Duodenal mucosa (tissue), 2 donors: Measurements from ENCODE around the gene FCRL2.

ENCODE experiments used
- H3K27ac ChIP-seq: one replicate; pipeline ENCODE4 v1.7.0; 2013; ENCODE audit warnings: low read depth, low read length
- H3K27me3 ChIP-seq, 2 donors: one replicate each; pipeline ENCODE4 v1.7.0; 2013; ENCODE audit warnings: low read length in 2 of 2, control low read depth in 1 of 2; ENCODE audit not compliant: insufficient read depth in 2 of 2, control insufficient read depth in 1 of 2
- H3K36me3 ChIP-seq, 2 donors: one replicate each; pipeline ENCODE4 v1.7.0; 2013; ENCODE audit warnings: low read length in 2 of 2, control low read depth in 1 of 2; ENCODE audit not compliant: insufficient read depth in 2 of 2, control insufficient read depth in 1 of 2
- H3K4me1 ChIP-seq, 2 donors: one replicate each; pipeline ENCODE4 v1.7.0; 2013; ENCODE audit warnings: low read length in 2 of 2, control low read depth in 1 of 2; ENCODE audit not compliant: insufficient read depth in 2 of 2, control insufficient read depth in 1 of 2
- H3K4me3 ChIP-seq, 2 donors: one replicate each; pipeline ENCODE4 v1.7.0; 2013; ENCODE audit warnings: low read length in 2 of 2, low read depth in 1 of 2
- H3K9ac ChIP-seq, 2 donors: one replicate each; pipeline ENCODE4 v1.7.0; 2013; ENCODE audit warnings: low read length in 2 of 2, low read depth in 1 of 2
- H3K9me3 ChIP-seq, 2 donors: one replicate each; pipeline ENCODE4 v1.7.0; 2013; ENCODE audit warnings: low read length in 2 of 2, control low read depth in 1 of 2; ENCODE audit not compliant: control insufficient read depth in 1 of 2

Gene FCRL2

DNA sequence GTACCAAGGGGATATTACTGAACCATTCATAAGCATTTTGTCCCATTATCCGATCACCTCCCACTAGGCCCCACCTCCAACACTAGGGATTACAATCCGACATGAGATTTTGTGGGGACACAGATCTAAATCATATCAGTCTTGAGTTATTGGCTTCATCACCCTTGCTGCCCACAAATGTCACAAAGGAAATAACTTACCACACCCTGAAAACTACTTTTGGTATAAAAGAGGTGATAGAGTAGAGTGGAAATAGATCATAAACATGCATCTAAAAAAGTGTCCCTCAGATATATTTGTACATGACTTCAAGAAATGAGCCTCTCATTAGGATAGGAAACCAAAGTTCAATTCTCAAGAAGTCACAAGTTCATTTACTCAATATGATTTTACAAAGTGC is 53.8 kb downstream of the FCRL2 start:
- H3K4me3 ChIP-seq = no peak overlapping the region
- no peak overlapping the region for H3K27ac ChIP-seq
- H3K9me3 ChIP-seq = peaks cover 0 to 5% of the 10 kb centered on the region in 2 donors
- H3K4me1 ChIP-seq = no peaks in the 10 kb centered on the region
- H3K27me3 ChIP-seq = no peaks in the 10 kb centered on the region
- H3K36me3 ChIP-seq = no peaks in the 10 kb centered on the region
- H3K9ac ChIP-seq = no peak overlapping the region

DNA sequence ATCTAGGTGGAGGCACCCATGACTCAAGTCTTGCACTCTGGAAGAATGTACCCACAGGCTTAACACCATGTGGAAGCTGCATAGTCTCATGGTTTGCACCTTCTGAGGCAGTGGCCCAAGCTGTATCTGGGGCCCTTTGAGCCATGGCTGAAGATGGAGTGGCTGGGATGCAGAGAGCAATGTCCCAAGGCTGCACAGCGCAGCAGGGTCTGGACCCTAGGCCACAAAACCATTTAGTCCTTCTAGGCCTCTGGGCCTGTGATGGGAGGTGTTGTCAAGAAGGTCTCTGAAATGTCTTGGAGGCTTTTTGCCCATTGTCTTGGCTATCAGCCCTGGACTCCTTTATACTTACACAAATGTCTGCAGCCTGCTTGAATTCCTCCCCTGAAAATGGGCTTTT is 54.9 kb downstream of the FCRL2 start:
- Histone ChIP-seq H3K27ac (no peak overlapping the region), H3K36me3 (no peaks in the 10 kb centered on the region), H3K4me1 (no peaks in the 10 kb centered on the region), H3K4me3 (no peak overlapping the region), H3K9me3 (peaks cover 0 to 5% of the 10 kb centered on the region in 2 donors), H3K9ac (no peak overlapping the region), H3K27me3 (no peaks in the 10 kb centered on the region)

DNA sequence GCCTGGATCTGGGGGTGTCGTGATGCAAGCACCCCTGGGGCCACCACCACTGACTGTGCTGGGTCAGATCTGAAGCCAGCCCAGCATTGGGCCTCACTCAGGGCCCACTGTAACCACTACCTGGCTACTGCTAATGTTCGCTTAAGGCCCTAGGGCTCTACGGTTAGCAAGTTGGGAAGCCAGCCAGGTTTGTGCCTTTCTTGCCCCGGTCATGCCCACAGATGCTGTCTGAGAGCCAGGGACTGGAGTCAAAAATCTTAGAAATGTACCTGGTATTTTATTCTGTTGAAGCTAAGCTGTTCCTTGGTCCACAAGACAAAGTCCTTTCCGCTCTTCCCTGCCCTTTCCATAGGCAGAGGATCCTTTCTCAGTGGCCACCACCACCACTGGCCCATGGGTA is 61.2 kb downstream of the FCRL2 start:
- no peaks in the 10 kb centered on the region for H3K9me3 ChIP-seq
- no peak overlapping the region for H3K27ac ChIP-seq
- H3K4me1 ChIP-seq = no peaks in the 10 kb centered on the region

DNA sequence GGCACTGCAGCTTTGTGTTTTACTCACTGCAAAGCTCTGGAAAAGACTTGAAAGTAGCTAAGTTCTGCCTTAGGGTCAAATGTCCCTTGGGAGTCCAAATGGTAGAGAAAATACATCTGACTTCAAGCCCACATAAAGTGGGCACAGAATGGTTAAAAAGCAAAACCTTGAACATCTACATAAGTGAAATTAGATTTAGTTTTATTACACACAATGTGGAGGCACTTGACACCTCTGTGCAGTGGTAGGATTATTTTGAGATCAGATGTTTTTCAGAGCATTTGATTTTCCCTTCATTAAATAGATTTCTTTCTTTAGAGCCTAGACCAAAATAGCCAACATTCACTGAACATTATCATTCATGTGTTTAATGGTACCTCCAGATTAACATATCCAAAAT is 65.1 kb downstream of the FCRL2 start:
- Histone ChIP-seq H3K4me1 (no peaks in the 10 kb centered on the region), H3K9ac (no peak overlapping the region), H3K4me3 (no peak overlapping the region), H3K36me3 (no peaks in the 10 kb centered on the region), H3K9me3 (no peaks in the 10 kb centered on the region), H3K27me3 (no peaks in the 10 kb centered on the region), H3K27ac (no peak overlapping the region)

More for the DNA sequence above, 61.2 kb downstream of the FCRL2 start:
- no peaks in the 10 kb centered on the region for H3K36me3 ChIP-seq
- no peak overlapping the region for H3K9ac ChIP-seq
- H3K27me3 ChIP-seq = no peaks in the 10 kb centered on the region
- H3K4me3 ChIP-seq = no peak overlapping the region

DNA sequence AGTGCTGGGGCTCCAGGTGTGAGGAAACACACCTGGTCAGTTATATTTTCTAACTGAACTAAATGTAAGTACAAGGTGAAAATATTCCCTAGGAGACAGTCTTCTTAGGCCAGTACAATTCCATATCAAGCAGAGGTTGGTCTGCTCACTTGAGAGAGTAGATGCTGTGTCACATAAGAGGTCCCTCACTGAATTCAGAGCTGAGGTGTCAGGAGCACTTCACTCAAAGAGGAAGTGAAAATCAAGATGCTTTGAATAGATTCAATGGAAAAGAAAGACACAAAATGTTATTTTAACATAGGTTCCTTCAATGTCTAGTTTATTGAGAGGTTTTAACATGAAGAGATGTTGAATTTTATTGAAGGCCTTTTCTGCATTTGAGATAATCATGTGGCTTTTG is 72.1 kb downstream of the FCRL2 start:
- no peaks in the 10 kb centered on the region for H3K9me3 ChIP-seq
- H3K9ac ChIP-seq = no peak overlapping the region
- H3K36me3 ChIP-seq = no peaks in the 10 kb centered on the region
- H3K4me3 ChIP-seq = no peak overlapping the region
- no peak overlapping the region for H3K27ac ChIP-seq
- H3K4me1 ChIP-seq = no peaks in the 10 kb centered on the region
- H3K27me3 ChIP-seq = no peaks in the 10 kb centered on the region

DNA sequence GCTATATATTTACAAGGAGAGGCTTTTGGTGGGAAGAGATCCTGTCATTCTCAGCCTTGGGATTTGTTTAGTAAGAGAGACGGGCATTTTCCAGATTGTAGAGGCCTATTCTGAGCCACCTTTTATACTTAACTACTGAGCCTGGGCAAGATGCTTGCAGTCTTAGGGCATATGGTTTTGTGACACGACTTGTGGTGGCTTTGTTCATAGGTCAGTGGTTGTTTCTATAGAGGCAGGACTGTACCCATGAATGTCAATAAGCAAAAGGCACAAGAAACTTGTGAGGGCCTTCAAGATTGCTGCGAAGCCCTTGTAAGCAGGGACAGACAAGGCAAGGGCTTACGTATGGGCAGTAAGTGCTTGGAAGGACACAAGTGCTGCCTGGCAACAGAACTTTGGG is 73.0 kb downstream of the FCRL2 start:
- no peaks in the 10 kb centered on the region for H3K27me3 ChIP-seq
- no peaks in the 10 kb centered on the region for H3K36me3 ChIP-seq
- no peaks in the 10 kb centered on the region for H3K9me3 ChIP-seq
- H3K4me1 ChIP-seq = no peaks in the 10 kb centered on the region
- H3K9ac ChIP-seq = no peak overlapping the region
- no peak overlapping the region for H3K4me3 ChIP-seq
- no peak overlapping the region for H3K27ac ChIP-seq

DNA sequence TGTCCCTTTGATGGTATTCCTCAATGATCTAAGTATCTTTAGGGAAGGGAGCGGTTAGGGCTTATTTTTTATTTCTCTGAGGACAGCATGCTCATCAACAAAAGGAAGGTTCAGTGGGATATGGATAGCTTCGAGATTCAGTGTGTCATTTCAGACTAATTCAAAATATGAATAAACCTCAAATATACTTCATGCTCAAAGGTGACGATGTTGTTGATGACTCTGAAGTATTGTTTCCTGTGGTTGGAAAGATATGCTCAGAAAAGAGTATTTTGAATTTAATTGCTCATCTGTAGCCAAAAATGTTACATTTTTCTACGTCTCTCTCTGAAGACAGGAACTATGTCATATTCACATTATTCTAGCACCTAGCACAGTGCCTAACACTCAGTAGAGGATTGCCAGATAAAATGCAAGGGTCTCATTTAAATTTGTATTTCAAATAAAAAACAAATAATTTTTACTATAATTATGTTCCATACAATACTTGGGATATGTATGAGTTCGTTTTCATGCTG is 74.6 kb downstream of the FCRL2 start:
- no peaks in the 10 kb centered on the region for H3K4me1 ChIP-seq
- H3K9me3 ChIP-seq = no peaks in the 10 kb centered on the region
- H3K36me3 ChIP-seq = no peaks in the 10 kb centered on the region
- no peak overlapping the region for H3K4me3 ChIP-seq
- H3K9ac ChIP-seq = no peak overlapping the region
- H3K27ac ChIP-seq = no peak overlapping the region
- no peaks in the 10 kb centered on the region for H3K27me3 ChIP-seq

DNA sequence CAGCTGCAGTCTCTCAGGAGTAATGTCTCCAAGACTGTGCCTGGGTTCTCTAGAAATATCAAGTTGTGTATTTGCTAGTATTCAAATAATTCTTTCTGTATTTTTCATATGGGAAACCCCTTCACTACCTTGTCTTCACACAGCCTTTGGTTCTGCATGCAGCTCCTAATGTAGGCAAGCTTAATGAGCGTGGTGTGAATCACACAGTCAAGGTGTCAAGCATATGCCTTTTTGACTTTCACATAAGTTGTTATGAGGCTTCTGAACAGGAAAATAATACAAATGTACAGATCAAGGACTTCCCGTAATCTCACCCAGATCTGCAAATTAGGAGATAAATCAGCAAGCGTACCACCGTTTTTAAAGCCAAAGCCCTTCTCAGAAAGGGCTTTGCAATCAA is 76.2 kb downstream of the FCRL2 start, which contains the start of gene FCRL3:
Gene FCRL3 (minus strand): TSS at position 38 of the 400 bp plus-strand sequence. CDS start 280 bp downstream, outside the sequence.
- Histone ChIP-seq H3K9me3 (no peaks in the 10 kb centered on the region), H3K4me1 (no peaks in the 10 kb centered on the region), H3K27ac (no peak within 1 kb of the TSS), H3K27me3 (no peaks in the 10 kb centered on the region), H3K36me3 (no peaks in the 10 kb centered on the region), H3K4me3 (no peak within 1 kb of the TSS), H3K9ac (no peak within 1 kb of the TSS)

DNA sequence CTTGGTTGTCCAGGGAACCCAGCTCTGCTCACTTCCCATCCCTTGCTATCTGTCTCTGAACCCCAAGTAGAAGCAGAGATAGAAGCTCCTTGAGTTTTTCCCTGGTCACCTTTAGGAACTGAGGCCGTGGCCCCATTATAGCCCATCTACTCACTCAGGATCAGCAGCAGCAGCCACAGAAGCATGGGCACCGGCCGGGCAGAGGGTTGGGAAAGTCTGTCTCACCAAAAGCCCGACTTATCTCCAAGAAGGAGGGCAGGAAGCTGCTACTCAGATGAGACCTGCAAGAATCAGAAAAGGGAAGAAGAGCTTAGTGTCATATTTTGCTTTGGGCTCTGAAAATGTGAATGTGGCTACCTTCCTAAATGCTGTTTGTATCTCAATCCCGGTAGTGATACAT is 76.6 kb downstream of the FCRL2 start:
- no peaks in the 10 kb centered on the region for H3K9me3 ChIP-seq
- no peak overlapping the region for H3K9ac ChIP-seq
- H3K27me3 ChIP-seq = no peaks in the 10 kb centered on the region
- H3K36me3 ChIP-seq = no peaks in the 10 kb centered on the region
- no peak overlapping the region for H3K27ac ChIP-seq
- H3K4me1 ChIP-seq = no peaks in the 10 kb centered on the region
- H3K4me3 ChIP-seq = no peak overlapping the region

DNA sequence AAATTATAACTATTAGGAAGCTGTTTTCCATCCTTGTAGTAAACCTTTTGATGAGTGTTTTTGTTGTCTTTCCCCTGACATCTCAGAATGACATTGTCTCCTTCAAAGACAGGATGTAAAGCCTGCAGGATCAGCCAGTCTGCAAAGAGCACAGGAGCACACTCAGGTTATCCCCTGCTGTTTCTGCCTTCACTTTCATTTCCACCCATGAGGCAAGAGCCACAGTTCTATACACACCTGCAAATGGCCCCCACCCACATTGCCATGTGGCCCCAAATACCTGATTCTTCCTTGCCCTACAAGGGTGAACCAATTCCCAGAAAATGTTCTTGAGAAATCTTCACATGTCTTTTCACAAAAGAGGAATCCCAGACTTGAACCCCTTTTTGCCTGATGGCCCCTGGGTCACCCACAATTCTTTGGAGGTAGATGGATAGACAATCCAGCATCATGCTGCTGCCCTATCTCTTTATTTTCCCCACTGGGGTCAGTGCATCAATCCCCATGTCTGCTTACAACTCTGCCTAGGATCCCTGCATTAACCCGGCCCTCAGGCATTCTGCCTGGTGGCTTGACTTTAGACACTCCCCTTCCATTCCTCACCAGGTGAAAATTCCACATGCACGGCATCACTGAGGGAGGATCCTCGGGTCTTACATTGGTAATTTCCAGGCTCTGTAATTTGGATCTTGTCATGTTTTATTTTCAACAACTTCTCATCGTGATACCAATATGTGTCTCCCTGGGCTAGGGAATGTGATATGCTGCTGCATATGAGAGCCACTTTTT is 79.0 kb downstream of the FCRL2 start:
- no peaks in the 10 kb centered on the region for H3K27me3 ChIP-seq
- H3K9ac ChIP-seq = no peak overlapping the region
- H3K4me3 ChIP-seq = no peak overlapping the region
- no peaks in the 10 kb centered on the region for H3K36me3 ChIP-seq
- H3K9me3 ChIP-seq = no peaks in the 10 kb centered on the region
- H3K4me1 ChIP-seq = no peaks in the 10 kb centered on the region
- H3K27ac ChIP-seq = no peak overlapping the region
